Trophoblast cell (in vitro differentiated cells and primary cell): ENCODE data around the gene TRIM68.

ENCODE experiments used
- DNase-seq, 2 donors: peaks; one replicate each; pipeline ENCODE4 v3.0.0-alpha.2; 2016
- H2AFZ ChIP-seq: 2 replicates; pipeline ENCODE4 v1.6.1; 2013; ENCODE audit warnings: low read length, moderate library complexity, mild to moderate bottlenecking; ENCODE audit not compliant: insufficient read depth, poor library complexity
- H2AK5ac ChIP-seq: 2 replicates; pipeline ENCODE4 v1.6.1; 2013; ENCODE audit warnings: mild to moderate bottlenecking, low read length
- H2BK120ac ChIP-seq: 2 replicates; pipeline ENCODE4 v1.6.1; 2013; ENCODE audit warnings: low read length, mild to moderate bottlenecking, moderate library complexity; ENCODE audit not compliant: insufficient read depth, poor library complexity
- H2BK12ac ChIP-seq: 2 replicates; pipeline ENCODE4 v1.6.1; 2013; ENCODE audit warnings: mild to moderate bottlenecking, low read length, moderate library complexity
- H2BK5ac ChIP-seq: 2 replicates; pipeline ENCODE4 v1.6.1; 2013; ENCODE audit warnings: low read length, low read depth, moderate library complexity, mild to moderate bottlenecking; ENCODE audit not compliant: poor library complexity
- H3K14ac ChIP-seq: 2 replicates; pipeline ENCODE4 v1.6.1; 2013; ENCODE audit warnings: mild to moderate bottlenecking, low read length
- H3K18ac ChIP-seq: 2 replicates; pipeline ENCODE4 v1.6.1; 2013; ENCODE audit warnings: mild to moderate bottlenecking, low read length
- H3K23ac ChIP-seq: 2 replicates; pipeline ENCODE4 v1.6.1; 2013; ENCODE audit warnings: low read length
- H3K27ac ChIP-seq: 2 replicates; pipeline ENCODE4 v1.5.1; 2013; ENCODE audit warnings: low read depth, mild to moderate bottlenecking, inconsistent platforms, low read length, moderate library complexity
- H3K27me3 ChIP-seq: 2 replicates; pipeline ENCODE4 v1.6.1; 2013; ENCODE audit warnings: inconsistent platforms, mild to moderate bottlenecking, low read length, moderate library complexity; ENCODE audit not compliant: insufficient read depth
- H3K36me3 ChIP-seq, 2 experiments: 1 replicate in 1 of 2; 2 replicates in 1 of 2; pipeline ENCODE4 v1.6.1; 2013; ENCODE audit warnings: low read length in 2 of 2, mild to moderate bottlenecking in 2 of 2, moderate library complexity in 1 of 2; ENCODE audit not compliant: insufficient read depth in 2 of 2, control insufficient read depth in 1 of 2
- H3K4ac ChIP-seq: 2 replicates; pipeline ENCODE4 v1.6.1; 2013; ENCODE audit warnings: low read depth, mild to moderate bottlenecking, low read length, moderate library complexity
- H3K4me1 ChIP-seq, 2 experiments: 1 replicate in 1 of 2; 2 replicates in 1 of 2; pipeline ENCODE4 v1.6.1; 2013; ENCODE audit warnings: low read length in 2 of 2, mild to moderate bottlenecking in 2 of 2, moderate library complexity in 1 of 2; ENCODE audit not compliant: insufficient read depth in 2 of 2, control insufficient read depth in 1 of 2
- H3K4me2 ChIP-seq: 2 replicates; pipeline ENCODE4 v1.6.1; 2013; ENCODE audit warnings: inconsistent platforms, mild to moderate bottlenecking, low read length, moderate library complexity
- H3K4me3 ChIP-seq: 2 replicates; pipeline ENCODE4 v1.5.1; 2013; ENCODE audit warnings: mild to moderate bottlenecking, low read depth, low read length, inconsistent platforms
- H3K79me1 ChIP-seq: one replicate; pipeline ENCODE4 v1.6.1; 2013; ENCODE audit warnings: low read length
- H3K79me2 ChIP-seq: 2 replicates; pipeline ENCODE4 v1.6.1; 2013; ENCODE audit warnings: low read length, mild to moderate bottlenecking; ENCODE audit not compliant: control insufficient read depth, insufficient read depth, poor library complexity
- H3K9ac ChIP-seq: 2 replicates; pipeline ENCODE4 v1.6.1; 2013; ENCODE audit warnings: mild to moderate bottlenecking, low read length
- H3K9me3 ChIP-seq: 2 replicates; pipeline ENCODE4 v1.6.1; 2013; ENCODE audit warnings: low read depth, mild to moderate bottlenecking, control low read depth, inconsistent platforms, low read length; ENCODE audit not compliant: insufficient read depth
- H4K12ac ChIP-seq: 2 replicates; pipeline ENCODE4 v1.6.1; 2013; ENCODE audit warnings: low read depth, mild to moderate bottlenecking, low read length, moderate library complexity
- H4K8ac ChIP-seq: 2 replicates; pipeline ENCODE4 v1.6.1; 2013; ENCODE audit warnings: low read depth, mild to moderate bottlenecking, low read length, moderate library complexity
- H4K91ac ChIP-seq: one replicate; pipeline ENCODE4 v1.6.1; 2013; ENCODE audit warnings: low read depth, mild to moderate bottlenecking, low read length, moderate library complexity
- WGBS: extraction: QIAGEN DNeasy Blood & Tissue Kit; methylation state at CpG from one replicate; pipeline ENCODE4 v1.1.7; 2013; ENCODE audit warnings: missing lambda C conversion rate; ENCODE audit not compliant: insufficient read length, insufficient coverage; ENCODE audit errors: extremely low coverage; 5-methylcytosine and 5-hydroxymethylcytosine counted together

TRIM68 gene

DNA sequence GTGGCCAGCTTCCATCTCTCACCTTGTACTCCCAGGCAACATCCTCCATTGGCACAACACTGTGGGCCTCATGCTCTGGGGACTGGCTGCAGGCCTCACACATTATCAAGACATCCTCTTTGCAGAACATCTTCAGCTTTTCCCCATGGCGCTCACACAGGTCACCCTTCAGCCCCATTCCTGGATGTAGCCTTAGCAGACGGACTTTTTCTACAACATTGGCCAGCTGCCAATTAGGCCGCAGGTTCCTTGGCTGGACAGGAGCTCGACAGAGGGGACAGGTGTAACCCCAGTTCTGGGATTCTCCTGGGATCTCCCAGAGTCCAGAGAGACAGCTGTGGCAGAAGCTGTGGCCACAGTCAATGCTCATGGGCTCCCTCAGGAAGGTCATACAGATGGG, 3.0 kb downstream of the TRIM68 start:
- no peak overlapping the region for H4K91ac ChIP-seq
- H3K9me3 ChIP-seq, result no peaks in the 10 kb centered on the region
- peaks cover 4% of the 10 kb centered on the region for H3K79me1 ChIP-seq
- peaks cover 22 to 25% of the 10 kb centered on the region in 2 experiments for H3K36me3 ChIP-seq
- no peak overlapping the region for H2AK5ac ChIP-seq
- no peak overlapping the region for H3K14ac ChIP-seq
- no CpG with 5 or more reads among the region's 4 CpGs for WGBS
- H3K27me3 ChIP-seq, result no peaks in the 10 kb centered on the region
- no peak for DNase-seq
- H4K12ac ChIP-seq, result no peak overlapping the region
- no peak overlapping the region for H4K8ac ChIP-seq
- no peak overlapping the region for H3K18ac ChIP-seq
- no peak overlapping the region for H2BK5ac ChIP-seq
- peaks cover 2% of the 10 kb centered on the region in 2 experiments for H3K4me1 ChIP-seq
- no peak overlapping the region for H3K27ac ChIP-seq
- H2BK120ac ChIP-seq, result no peak overlapping the region
- no peak overlapping the region for H3K23ac ChIP-seq
- no peak overlapping the region for H2BK12ac ChIP-seq
- no peak overlapping the region for H3K4me2 ChIP-seq
- H3K79me2 ChIP-seq, result peaks cover 2% of the 10 kb centered on the region
- no peak overlapping the region for H3K4me3 ChIP-seq
- H2AFZ ChIP-seq, result no peak overlapping the region
- H3K4ac ChIP-seq, result no peak overlapping the region
- H3K9ac ChIP-seq, result no peak overlapping the region

- H3K4me1 ChIP-seq, result no peaks in the 10 kb centered on the region
- H3K27ac ChIP-seq, result no peak within 1 kb of the TSS
- H4K91ac ChIP-seq, result no peak within 1 kb of the TSS
- H3K27me3 ChIP-seq, result no peaks in the 10 kb centered on the region
- no peaks in the 10 kb centered on the region for H3K79me2 ChIP-seq
- WGBS, result no CpG with 5 or more reads among the region's 1 CpG
- no peak within 1 kb of the TSS for H4K12ac ChIP-seq
- H3K9me3 ChIP-seq, result no peaks in the 10 kb centered on the region
- H2BK5ac ChIP-seq, result no peak within 1 kb of the TSS
- no peak within 1 kb of the TSS for H2BK120ac ChIP-seq
- H3K4ac ChIP-seq, result no peak within 1 kb of the TSS
- H3K14ac ChIP-seq, result no peak within 1 kb of the TSS
- no peak within 1 kb of the TSS for H2AK5ac ChIP-seq
- H2AFZ ChIP-seq, result no peak within 1 kb of the TSS
- no peak within 1 kb of the TSS for H3K18ac ChIP-seq
- H3K23ac ChIP-seq, result no peak within 1 kb of the TSS
- no peaks in the 10 kb centered on the region for H3K79me1 ChIP-seq
- DNase-seq, result no peak
- H3K9ac ChIP-seq, result no peak within 1 kb of the TSS
- H3K4me2 ChIP-seq, result no peak within 1 kb of the TSS
- no peak within 1 kb of the TSS for H2BK12ac ChIP-seq
- H3K36me3 ChIP-seq, result no peaks in the 10 kb centered on the region
- H4K8ac ChIP-seq, result no peak within 1 kb of the TSS
- H3K4me3 ChIP-seq, result no peak within 1 kb of the TSS
Observed at GRCh38 chr11:4593739-4594138, 14.3 kb downstream of the TRIM68 start, which contains the start of gene OR52I1. TSS of gene OR52I1 (plus strand) at chr11:4594039. CDS start at chr11:4594039, 0 bp downstream.

DNA sequence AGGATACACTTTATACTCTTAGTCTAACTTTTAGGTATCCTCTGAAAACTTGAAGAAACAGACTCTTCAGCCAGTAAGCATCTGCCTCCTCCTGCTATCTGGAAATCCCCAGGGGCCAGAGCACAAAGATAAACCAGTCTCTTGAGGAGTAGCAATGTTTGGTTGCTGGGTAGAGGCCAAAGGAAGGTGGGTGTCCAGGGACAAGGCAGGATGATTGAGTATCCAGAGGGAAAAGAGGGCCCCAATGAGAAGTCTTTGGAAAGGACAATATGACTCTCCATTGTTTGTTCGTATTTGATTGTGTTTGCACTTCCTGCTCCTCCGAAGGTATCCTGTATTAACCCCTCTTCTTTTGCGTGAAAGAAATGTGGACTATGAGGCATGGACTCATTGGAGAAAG, 19.0 kb downstream of the TRIM68 start:
- DNase-seq, result no peak
- Histone ChIP-seq H3K27ac (no peak overlapping the region), H3K14ac (no peak overlapping the region), H4K8ac (no peak overlapping the region), H4K12ac (no peak overlapping the region), H3K9me3 (no peaks in the 10 kb centered on the region), H2AK5ac (no peak overlapping the region), H3K27me3 (no peaks in the 10 kb centered on the region), H3K4me1 (no peaks in the 10 kb centered on the region), H2AFZ (no peak overlapping the region), H3K9ac (no peak overlapping the region), H2BK12ac (no peak overlapping the region), H3K79me1 (no peaks in the 10 kb centered on the region), H2BK120ac (no peak overlapping the region), H3K4ac (no peak overlapping the region), H4K91ac (no peak overlapping the region), H3K36me3 (no peaks in the 10 kb centered on the region), H3K4me3 (no peak overlapping the region), H3K79me2 (no peaks in the 10 kb centered on the region), H3K4me2 (no peak overlapping the region), H3K23ac (no peak overlapping the region), H3K18ac (no peak overlapping the region), H2BK5ac (no peak overlapping the region)
- WGBS, result no CpG with 5 or more reads among the region's 3 CpGs

GRCh38 chr11:4581443-4581842, 26.6 kb downstream of the TRIM68 start, which contains the start of gene OR52I2:
TSS of gene OR52I2 (plus strand) at chr11:4581743.
- H3K79me1 ChIP-seq, result no peaks in the 10 kb centered on the region
- no peaks in the 10 kb centered on the region for H3K4me1 ChIP-seq
- no peak within 1 kb of the TSS for H3K23ac ChIP-seq
- no peak within 1 kb of the TSS for H2AFZ ChIP-seq
- no peak within 1 kb of the TSS for H3K9ac ChIP-seq
- H3K4me2 ChIP-seq, result no peak within 1 kb of the TSS
- H2BK12ac ChIP-seq, result no peak within 1 kb of the TSS
- H3K27me3 ChIP-seq, result no peaks in the 10 kb centered on the region
- no peak within 1 kb of the TSS for H3K14ac ChIP-seq
- H3K79me2 ChIP-seq, result no peaks in the 10 kb centered on the region
- H3K9me3 ChIP-seq, result no peaks in the 10 kb centered on the region
- no peak within 1 kb of the TSS for H2AK5ac ChIP-seq
- H2BK120ac ChIP-seq, result no peak within 1 kb of the TSS
- no peak for DNase-seq
- no peak within 1 kb of the TSS for H3K27ac ChIP-seq
- H3K36me3 ChIP-seq, result no peaks in the 10 kb centered on the region
- H4K91ac ChIP-seq, result no peak within 1 kb of the TSS
- no peak within 1 kb of the TSS for H2BK5ac ChIP-seq
- H3K4ac ChIP-seq, result no peak within 1 kb of the TSS
- H3K4me3 ChIP-seq, result no peak within 1 kb of the TSS
- no peak within 1 kb of the TSS for H3K18ac ChIP-seq
- no peak within 1 kb of the TSS for H4K8ac ChIP-seq
- no peak within 1 kb of the TSS for H4K12ac ChIP-seq
